ENCODE results near the gene ADRA1B.

Gene ADRA1B

DNA sequence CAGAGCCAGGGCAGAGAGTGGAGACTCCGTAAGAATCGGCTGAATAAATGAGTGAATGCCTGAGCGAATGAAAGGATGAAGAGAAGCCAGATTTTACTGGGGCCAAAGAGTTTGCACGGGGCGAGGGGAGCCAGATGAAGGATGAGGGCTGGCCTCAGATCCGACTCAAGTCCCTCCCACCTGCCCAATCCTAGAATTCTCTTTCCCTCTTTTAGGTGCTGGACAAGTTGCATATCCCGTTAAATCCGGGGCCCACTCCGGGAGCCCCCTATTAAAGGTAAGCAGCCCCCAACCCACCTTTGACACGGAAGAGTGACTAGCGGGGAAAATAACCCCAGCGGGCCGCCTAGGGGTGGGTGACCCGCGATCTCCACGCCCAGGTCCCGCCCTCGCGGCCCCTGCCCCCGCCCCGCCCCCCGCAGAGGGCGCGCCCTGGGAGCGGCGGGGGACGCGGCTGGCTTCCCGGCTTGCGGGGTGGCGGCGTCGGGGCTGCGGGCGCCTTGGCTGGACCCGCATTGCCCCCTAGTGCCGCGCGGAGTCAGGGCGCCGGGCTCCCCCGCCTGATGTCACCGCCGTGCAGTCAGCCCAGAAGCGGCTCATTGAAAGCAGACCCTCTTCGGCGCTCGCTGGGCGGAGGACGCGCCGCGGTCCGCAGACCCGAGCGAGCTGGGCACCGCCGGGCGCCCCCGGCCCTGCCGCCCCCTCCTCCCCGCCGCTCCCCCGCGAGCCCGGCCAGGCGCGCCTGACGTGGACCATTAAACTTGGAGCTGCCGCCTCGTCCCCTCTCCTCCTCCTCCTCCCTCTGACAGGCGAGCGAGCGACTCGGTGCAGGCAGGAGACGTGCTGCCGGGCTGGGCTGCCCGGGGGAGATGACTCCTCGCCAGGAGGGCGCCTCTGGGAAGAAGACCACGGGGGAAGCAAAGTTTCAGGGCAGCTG, at the start of gene ADRA1B:
ADRA1B (plus strand) TSS at position 579 of the 937 bp plus-strand sequence. CDS start 424 bp downstream, outside the sequence.
- DNase-seq = no peak

DNA sequence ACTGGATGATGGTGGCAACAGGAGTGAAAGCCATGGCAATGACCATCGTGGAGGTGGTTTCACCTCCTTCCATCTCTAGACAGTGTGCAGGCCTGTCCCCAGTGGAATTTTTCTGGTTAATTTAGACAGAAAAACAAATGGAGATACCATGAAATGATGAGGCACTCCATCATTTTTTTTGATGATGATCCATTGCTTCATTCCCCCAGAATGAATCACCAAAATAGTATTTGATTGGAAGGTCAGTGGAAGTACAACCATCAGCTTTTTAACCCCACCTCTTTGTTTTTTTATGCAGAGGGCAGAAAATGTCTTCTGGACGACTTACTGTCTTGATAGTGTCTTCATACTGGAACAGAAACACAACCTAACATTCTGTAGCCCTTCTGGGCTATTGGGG, 42.6 kb upstream of the ADRA1B start:
- no peak for DNase-seq

GRCh38 chr5:159874263-159874662, 42.0 kb upstream of the ADRA1B start:
- no peak for DNase-seq

GRCh38 chr5:159877016-159877415, 39.3 kb upstream of the ADRA1B start:
- DNase-seq = no peak

GRCh38 chr5:159877894-159878448, 38.3 kb upstream of the ADRA1B start:
- DNase-seq = no peak

GRCh38 chr5:159878988-159879471, 37.3 kb upstream of the ADRA1B start:
- peak; percentile 12 for DNase-seq

GRCh38 chr5:159880676-159881075, 35.6 kb upstream of the ADRA1B start:
- no peak for DNase-seq

GRCh38 chr5:159881967-159882366, 34.3 kb upstream of the ADRA1B start:
- DNase-seq = no peak

- no peak for DNase-seq
Measured at GRCh38 chr5:159883522-159883950, 32.7 kb upstream of the ADRA1B start.

DNA sequence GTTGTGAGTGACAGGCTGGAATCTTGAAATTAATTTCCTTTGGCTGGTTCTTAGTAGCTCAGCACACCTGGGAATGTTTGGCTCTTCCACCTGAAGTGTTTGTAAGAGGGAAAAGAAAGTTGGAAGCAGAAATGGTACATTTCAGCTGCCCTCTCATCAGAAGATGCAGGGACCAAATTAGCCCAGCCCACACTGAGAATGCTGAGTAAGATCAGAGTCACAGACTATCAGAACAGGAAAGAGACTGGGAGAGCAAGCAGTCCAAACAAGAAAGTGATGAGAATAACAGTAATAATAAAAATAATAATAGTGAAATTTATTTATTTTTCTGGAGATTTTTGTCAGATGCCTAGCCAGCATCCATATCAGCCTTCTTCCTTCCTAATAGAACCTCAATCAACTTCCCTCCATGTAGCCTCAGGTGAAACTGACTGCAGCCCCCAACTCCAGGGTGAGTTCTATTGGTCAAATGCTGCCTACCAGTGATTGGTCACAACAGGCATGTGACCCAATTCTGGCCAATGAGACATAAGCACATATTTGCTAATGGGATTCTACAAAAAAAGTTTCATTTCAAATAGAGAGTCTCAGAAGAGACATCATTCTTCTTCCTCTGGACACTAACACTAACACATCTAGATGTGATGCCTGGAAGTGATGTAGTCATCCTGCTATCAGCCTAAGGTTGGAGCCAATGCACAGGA, 31.2 kb upstream of the ADRA1B start:
- no peak for DNase-seq

DNA sequence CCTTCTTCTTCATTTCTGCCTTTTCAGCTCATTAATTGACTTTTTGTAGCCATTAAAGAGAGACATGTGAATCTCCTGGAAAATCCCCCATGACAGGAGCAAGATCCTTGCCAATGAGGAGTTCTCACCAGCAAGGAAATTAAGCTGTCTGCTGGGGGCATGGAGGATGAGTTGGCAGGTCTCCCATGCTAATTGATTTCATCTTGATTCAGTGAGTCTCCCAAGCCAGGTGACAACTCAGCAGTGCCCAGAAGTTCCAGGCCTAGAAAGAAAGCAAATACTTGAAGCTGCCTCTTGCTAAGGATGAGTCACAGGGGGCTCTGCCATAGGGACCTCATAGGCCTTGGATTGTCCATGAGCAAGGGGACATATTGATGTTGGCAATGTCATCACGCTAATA, 30.0 kb upstream of the ADRA1B start:
- no peak for DNase-seq

GRCh38 chr5:159887050-159887449, 29.2 kb upstream of the ADRA1B start:
- DNase-seq = no peak

DNA sequence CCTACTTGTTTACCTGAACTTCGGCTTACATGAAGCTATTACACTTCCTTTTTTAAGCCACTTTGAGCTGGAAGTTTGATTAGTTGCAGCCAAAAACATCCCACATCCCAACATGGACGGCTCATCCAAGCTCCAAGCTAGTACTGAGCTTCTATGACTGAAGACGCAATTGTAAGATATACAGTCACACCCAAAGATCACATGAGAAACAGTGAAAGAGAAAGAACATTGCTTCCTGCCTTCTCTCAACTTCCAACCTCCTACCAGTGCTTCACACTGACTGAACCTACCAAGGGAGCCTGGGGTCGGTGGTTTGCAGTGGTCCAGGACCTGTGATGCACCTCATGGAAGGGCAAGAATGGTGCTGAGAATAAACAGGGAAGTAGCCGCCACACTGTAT, 27.4 kb upstream of the ADRA1B start:
- DNase-seq = no peak

- no peak for DNase-seq
Measured at GRCh38 chr5:159890141-159890540, 26.1 kb upstream of the ADRA1B start.

DNA sequence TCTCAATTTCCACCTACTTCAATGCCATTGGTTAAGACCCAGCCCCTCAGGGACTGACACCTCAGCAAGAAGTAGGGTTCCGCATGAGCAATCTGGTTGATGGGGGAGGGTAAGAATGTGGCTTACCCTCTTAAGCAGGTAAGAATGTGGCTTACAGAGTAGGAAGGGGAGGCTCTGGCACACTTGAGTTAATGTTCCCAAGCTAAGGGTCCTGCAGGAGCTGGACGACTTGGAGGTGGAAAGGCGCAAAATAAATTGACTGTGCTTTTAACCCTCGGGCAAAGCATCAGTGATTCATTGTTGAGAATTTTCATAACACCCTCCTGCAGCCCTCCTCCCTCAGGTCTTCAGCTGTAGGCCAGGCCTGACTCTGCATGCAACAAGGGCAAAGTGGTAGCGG, 24.9 kb upstream of the ADRA1B start:
- DNase-seq = no peak

GRCh38 chr5:159893040-159893695, 23.1 kb upstream of the ADRA1B start:
- DNase-seq = no peak

GRCh38 chr5:159894149-159894720, 22.0 kb upstream of the ADRA1B start:
- DNase-seq = no peak

DNA sequence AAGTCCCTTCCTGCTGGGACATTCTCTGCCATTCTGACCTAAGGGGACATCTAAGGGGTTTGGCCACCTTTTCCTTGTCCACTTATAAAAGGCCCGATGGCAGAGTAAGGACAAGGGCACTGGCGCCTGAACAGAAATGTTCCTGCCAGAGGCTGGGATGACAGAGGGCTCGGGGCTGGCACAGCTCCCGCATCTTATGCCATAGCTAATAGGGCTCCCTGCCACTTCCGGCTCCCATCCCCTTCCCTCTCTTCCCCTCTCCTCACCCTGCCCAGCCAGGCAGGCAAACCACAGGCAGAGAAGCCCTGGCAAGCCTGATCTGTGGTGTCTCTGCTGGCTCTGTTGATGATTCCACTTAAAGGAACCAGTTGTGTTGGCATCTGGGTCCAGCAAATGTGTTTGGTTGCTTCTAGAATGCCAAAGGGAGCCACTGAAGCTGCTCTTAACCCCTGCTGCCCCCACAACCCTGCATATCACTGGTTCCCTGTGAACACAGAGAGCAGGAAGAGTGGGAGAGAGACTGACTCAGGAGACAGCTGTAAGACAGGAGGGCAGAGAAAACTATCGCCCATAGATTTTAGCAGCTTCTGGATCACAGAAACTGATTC, 18.4 kb upstream of the ADRA1B start:
- no peak for DNase-seq

DNA sequence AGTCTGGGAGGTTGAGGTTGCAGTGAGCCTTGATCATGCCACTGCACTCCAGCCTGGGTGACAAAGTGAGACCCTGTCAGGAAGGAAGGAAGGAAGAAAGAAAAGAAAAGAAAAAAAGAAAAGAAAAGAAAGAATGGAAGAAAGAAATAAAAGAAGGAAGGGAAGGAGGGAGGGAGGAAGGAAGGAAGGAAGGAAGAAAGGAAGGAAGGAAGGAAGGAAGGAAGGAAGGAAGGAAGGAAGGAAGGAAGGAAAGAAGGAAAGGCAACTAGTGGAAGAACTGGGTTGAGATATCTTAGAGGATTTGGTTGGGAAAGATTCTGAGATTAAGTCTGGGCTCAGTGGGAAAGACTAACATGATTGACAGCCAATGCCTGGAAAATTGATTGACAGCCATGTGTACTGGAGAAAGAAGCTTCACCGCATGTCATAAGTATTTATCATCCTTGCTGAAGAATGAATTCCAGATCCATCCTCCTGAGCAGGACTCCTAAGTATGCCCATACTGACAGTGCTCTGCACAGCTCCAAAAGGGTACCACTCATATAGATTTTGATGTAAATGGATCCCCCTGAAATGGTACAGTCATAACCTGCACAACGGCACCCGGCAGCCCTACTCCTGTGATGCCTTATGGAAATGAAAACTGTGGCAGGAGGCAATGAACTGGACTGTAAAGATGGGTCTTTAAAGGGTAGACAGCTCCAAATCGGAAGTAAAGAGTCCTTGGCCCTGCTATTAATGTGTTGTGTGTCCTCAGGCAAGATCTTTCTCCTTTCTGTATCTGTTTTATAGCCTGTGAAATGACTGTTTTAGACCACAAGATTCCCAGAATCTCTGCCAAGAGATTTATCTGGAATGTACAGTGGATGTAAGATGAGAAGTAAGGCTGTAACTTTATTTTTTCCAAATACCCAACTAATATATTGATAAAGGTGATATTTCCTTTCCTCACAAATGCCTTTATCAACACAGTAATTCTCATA, 16.9 kb upstream of the ADRA1B start:
- no peak for DNase-seq

- no peak for DNase-seq
Measured at GRCh38 chr5:159901308-159901707, 15.0 kb upstream of the ADRA1B start.

DNA sequence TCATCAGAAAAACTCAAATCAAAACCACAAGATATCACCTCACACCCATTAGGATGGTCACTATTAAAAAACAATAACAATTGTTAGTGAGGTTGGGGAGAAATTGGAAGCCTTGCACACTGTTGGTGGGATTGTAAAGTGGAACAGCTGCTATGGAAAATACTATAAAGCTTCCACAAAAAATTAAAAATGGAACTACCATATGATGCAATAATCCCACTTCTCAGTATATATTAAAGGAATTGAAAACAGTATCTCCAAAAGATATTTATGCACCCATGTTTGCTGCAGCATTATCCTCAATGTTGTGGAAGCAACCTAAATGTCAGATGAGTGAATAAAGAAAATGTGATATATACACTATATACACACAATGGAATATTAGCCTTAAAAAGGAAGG, 14.5 kb upstream of the ADRA1B start:
- no peak for DNase-seq
